PC-3 (cell line): Measurements from ENCODE around the gene CDKN2B-AS1.
"Not testable (repeated sequence)": the region's sequence is repeated elsewhere in the genome, so short reads cannot be mapped to it uniquely, and the experiment has no call there.

Experiments
- CTCF ChIP-seq: fragments of 300-600 bp; sonication (generic); conservative IDR thresholded peaks from 2 replicates; pipeline ENCODE4 v1.5.1; 2017; ENCODE audit warnings: antibody characterized with exemption, low read depth, mild to moderate bottlenecking, low read length
- EZH2 ChIP-seq: fragments of 300-600 bp; sonication (generic); IDR thresholded peaks from one replicate; pipeline ENCODE4 v1.6.1; 2017; ENCODE audit warnings: antibody characterized with exemption, mild to moderate bottlenecking, low read length; ENCODE audit not compliant: unreplicated experiment

GRCh38 chr9:21959268-21959667 is 35.3 kb upstream of the CDKN2B-AS1 start:
- TF ChIP-seq CTCF, EZH2: not testable (repeated sequence)
